Lung (tissue), 12 donors: ENCODE results near the gene NR2F1-AS1. TPM values are rescaled to one million over a fixed set of nuclear protein-coding genes. Genes with fewer than 3 reads are reported as not detected.
A peak's percentile ranks its signal among the peaks of the same experiment; 100 is the strongest.

ENCODE experiments used
- ATAC-seq: fragments of 200-7000 bp; cut with Tn5 transposase; one replicate; pipeline ENCODE4 v1.9.1; 2020; ENCODE audit warnings: moderate number of reproducible peaks; ENCODE audit not compliant: insufficient read depth, low FRiP score
- DNase-seq, 3 donors: peaks; one replicate each; pipeline ENCODE4 v3.0.0-alpha.2; 2013 to 2017
- H3K27ac ChIP-seq, 2 donors: one replicate each; pipeline ENCODE4 v1.5.1; 2013; ENCODE audit warnings: mild to moderate bottlenecking in 2 of 2, moderate library complexity in 2 of 2, control low read depth in 1 of 2, inconsistent platforms in 1 of 2, low read depth in 1 of 2, low read length in 1 of 2
- H3K27me3 ChIP-seq, 3 donors: one replicate each; pipeline ENCODE4 v1.5.1; 2013; ENCODE audit warnings: low read length in 2 of 3; ENCODE audit not compliant: control insufficient read depth in 3 of 3, insufficient read depth in 3 of 3
- H3K36me3 ChIP-seq, 4 donors: one replicate each; pipeline ENCODE4 v1.5.1; 2013; ENCODE audit warnings: low read length in 4 of 4, mild to moderate bottlenecking in 1 of 4, moderate library complexity in 1 of 4; ENCODE audit not compliant: control insufficient read depth in 4 of 4, insufficient read depth in 4 of 4
- H3K4me1 ChIP-seq, 5 donors: one replicate each; pipeline ENCODE4 v1.5.1; 2013; ENCODE audit warnings: low read length in 5 of 5, mild to moderate bottlenecking in 2 of 5, moderate library complexity in 1 of 5; ENCODE audit not compliant: control insufficient read depth in 5 of 5, insufficient read depth in 5 of 5
- H3K4me3 ChIP-seq: one replicate; pipeline ENCODE4 v1.5.1; 2013; ENCODE audit warnings: mild to moderate bottlenecking, control low read depth, moderate library complexity
- H3K9ac ChIP-seq, 2 donors: one replicate each; pipeline ENCODE4 v1.5.1; 2013; ENCODE audit warnings: low read length in 2 of 2, control low read depth in 1 of 2; ENCODE audit not compliant: insufficient read depth in 1 of 2
- H3K9me3 ChIP-seq, 4 donors: one replicate each; pipeline ENCODE4 v1.5.1; 2013; ENCODE audit warnings: low read length in 3 of 4, mild to moderate bottlenecking in 1 of 4, moderate library complexity in 1 of 4; ENCODE audit not compliant: control insufficient read depth in 4 of 4, insufficient read depth in 3 of 4
- CTCF ChIP-seq: IDR thresholded peaks from 2 replicates; pipeline ENCODE4 v1.5.1; 2012; ENCODE audit warnings: mild to moderate bottlenecking; ENCODE audit errors: control extremely low read depth, extremely low read depth
- WGBS, 2 donors: extraction: QIAGEN DNeasy Blood & Tissue Kit; methylation state at CpG; one replicate each; pipeline ENCODE4 v1.1.7; 2013; 5-methylcytosine and 5-hydroxymethylcytosine counted together
- polyA plus RNA-seq, 2 donors: library from polyadenylated mRNA; stranded (reverse); fragments of 200-250 nt; gene quantifications; one replicate each; pipeline ENCODE4 v1.2.1, GENCODE V29; 2013
- total RNA-seq, 2 donors: library from RNA; depleted of rRNA in 1 of 2; stranded (reverse); fragments of >200 nt in 1 of 2; gene quantifications; one replicate each; pipeline ENCODE4 v1.2.1, GENCODE V29; 2014 to 2021
- donor health status: control.
- donor health status: control.
- donor health status: Bipolar disorder and iron deficiency.
- donor health status: healthy.
- donor health status: DM: yes; HTN: yes; CAD: no.

The NR2F1-AS1 gene
- total and polyA plus RNA-seq, 4 donors: 3.6 to 50.0 (median 10.9) TPM

GRCh38 chr5:93585041-93585766, 4.2 kb upstream of the NR2F1-AS1 start:
- Histone ChIP-seq H3K9me3 (peaks cover 0 to 11% (median 0%) of the 10 kb centered on the region in 4 donors), H3K27ac (peak overlapping the region in 1 of 2 donors; percentile 82), H3K4me1 (peaks cover 0 to 14% (median 2%) of the 10 kb centered on the region in 5 donors), H3K4me3 (peak overlapping the region; percentile 77), H3K9ac (peak overlapping the region; percentile 63 to 99), H3K27me3 (peaks cover 0 to 48% (median 4%) of the 10 kb centered on the region in 3 donors), H3K36me3 (peaks cover 0 to 53% (median 14%) of the 10 kb centered on the region in 4 donors)
- WGBS, 2 donors: 2% methylated on average over 56 to 70 of the region's 70 CpGs
- ATAC-seq: no peak
- peak in 1 of 3 donors; percentile 38 for DNase-seq
- no peak for TF ChIP-seq CTCF

- Histone ChIP-seq H3K36me3 (peaks cover 0 to 51% (median 11%) of the 10 kb centered on the region in 4 donors), H3K9ac (no peak overlapping the region), H3K27ac (peak overlapping the region in 1 of 2 donors; percentile 86), H3K4me3 (peak overlapping the region; percentile 77), H3K9me3 (peaks cover 0 to 11% (median 0%) of the 10 kb centered on the region in 4 donors), H3K4me1 (peaks cover 0 to 19% (median 2%) of the 10 kb centered on the region in 5 donors), H3K27me3 (peaks cover 0 to 48% (median 4%) of the 10 kb centered on the region in 3 donors)
- DNase-seq: peak in 1 of 3 donors; percentile 42
- ATAC-seq: no peak
- 0 to 2% methylated on average over 13 to 46 of the region's 48 CpGs for WGBS, 2 donors
- no peak for TF ChIP-seq CTCF
Measured at GRCh38 chr5:93584596-93585040, 3.6 kb upstream of the NR2F1-AS1 start.

GRCh38 chr5:93583768-93584595, 3.0 kb upstream of the NR2F1-AS1 start:
- Histone ChIP-seq H3K36me3 (peaks cover 0 to 45% (median 8%) of the 10 kb centered on the region in 4 donors), H3K9me3 (peaks cover 0 to 11% (median 0%) of the 10 kb centered on the region in 4 donors), H3K27me3 (peaks cover 0 to 41% (median 4%) of the 10 kb centered on the region in 3 donors), H3K4me1 (peaks cover 0 to 23% (median 0%) of the 10 kb centered on the region in 5 donors), H3K4me3 (peak overlapping the region; percentile 69), H3K9ac (peak overlapping the region; percentile 47 to 99), H3K27ac (peak overlapping the region in 1 of 2 donors; percentile 86)
- peak in 1 of 3 donors; percentile 29 for DNase-seq
- no peak for TF ChIP-seq CTCF
- no peak for ATAC-seq
- WGBS, 2 donors: 1% methylated on average over 77 to 110 of the region's 110 CpGs
